ENCODE measurements around the gene TM9SF3.

DNA sequence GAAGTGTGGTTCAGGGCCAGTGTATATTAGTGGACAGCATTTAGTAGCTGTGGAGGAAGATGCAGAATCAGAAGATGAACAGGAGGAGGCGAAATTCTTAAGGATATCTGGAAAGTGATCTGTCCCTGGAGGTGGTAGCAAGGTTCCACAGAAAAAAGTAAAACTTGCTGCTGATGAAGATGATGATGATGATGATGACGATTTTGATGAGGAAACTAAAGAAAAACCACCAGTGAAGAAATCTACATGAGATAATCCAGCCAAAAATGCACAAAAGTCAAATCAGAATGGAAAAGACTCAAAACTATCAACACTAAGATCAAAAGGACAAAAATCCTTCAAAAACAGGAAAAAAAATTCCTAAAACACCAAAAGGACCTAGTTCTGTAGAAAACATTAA is 26.3 kb downstream of the TM9SF3 start:
- TF ChIP-seq, protein P1, sequence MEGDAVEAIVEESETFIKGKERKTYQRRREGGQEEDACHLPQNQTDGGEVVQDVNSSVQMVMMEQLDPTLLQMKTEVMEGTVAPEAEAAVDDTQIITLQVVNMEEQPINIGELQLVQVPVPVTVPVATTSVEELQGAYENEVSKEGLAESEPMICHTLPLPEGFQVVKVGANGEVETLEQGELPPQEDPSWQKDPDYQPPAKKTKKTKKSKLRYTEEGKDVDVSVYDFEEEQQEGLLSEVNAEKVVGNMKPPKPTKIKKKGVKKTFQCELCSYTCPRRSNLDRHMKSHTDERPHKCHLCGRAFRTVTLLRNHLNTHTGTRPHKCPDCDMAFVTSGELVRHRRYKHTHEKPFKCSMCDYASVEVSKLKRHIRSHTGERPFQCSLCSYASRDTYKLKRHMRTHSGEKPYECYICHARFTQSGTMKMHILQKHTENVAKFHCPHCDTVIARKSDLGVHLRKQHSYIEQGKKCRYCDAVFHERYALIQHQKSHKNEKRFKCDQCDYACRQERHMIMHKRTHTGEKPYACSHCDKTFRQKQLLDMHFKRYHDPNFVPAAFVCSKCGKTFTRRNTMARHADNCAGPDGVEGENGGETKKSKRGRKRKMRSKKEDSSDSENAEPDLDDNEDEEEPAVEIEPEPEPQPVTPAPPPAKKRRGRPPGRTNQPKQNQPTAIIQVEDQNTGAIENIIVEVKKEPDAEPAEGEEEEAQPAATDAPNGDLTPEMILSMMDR (conservative IDR thresholded peaks at IDR 0.05; ENCODE audit: low read depth, low read length) = no peak
- no peak for TF ChIP-seq EZH2 (IDR thresholded peaks at IDR 0.05; ENCODE audit: borderline replicate concordance, low read depth, low read length, poor library complexity, severe bottlenecking)

Measured in A673 (cell line).